ENCODE results near the gene HIC2.
"Not testable (repeated sequence)": the region's sequence is repeated elsewhere in the genome, so short reads cannot be mapped to it uniquely, and the experiment has no call there.

- TF ChIP-seq TARDBP (IDR thresholded peaks at IDR 0.05); HDGF (IDR thresholded peaks at IDR 0.05; ENCODE audit: borderline replicate concordance); L3MBTL2 (conservative IDR thresholded peaks at IDR 0.05); BHLHE40 (IDR thresholded peaks at IDR 0.05; ENCODE audit: borderline replicate concordance): not testable (repeated sequence)
These were observed 73.4 kb downstream of the HIC2 start for GRCh38 chr22:21490556-21490955.

Measured in HEK293T (cell line).